ENCODE results near the gene SPATS2.
A peak's percentile ranks its signal among the peaks of the same experiment; 100 is the strongest.

Gene SPATS2

GRCh38 chr12:49543221-49543913 is 176.1 kb downstream of the SPATS2 start:
- DNase-seq: no peak

DNA sequence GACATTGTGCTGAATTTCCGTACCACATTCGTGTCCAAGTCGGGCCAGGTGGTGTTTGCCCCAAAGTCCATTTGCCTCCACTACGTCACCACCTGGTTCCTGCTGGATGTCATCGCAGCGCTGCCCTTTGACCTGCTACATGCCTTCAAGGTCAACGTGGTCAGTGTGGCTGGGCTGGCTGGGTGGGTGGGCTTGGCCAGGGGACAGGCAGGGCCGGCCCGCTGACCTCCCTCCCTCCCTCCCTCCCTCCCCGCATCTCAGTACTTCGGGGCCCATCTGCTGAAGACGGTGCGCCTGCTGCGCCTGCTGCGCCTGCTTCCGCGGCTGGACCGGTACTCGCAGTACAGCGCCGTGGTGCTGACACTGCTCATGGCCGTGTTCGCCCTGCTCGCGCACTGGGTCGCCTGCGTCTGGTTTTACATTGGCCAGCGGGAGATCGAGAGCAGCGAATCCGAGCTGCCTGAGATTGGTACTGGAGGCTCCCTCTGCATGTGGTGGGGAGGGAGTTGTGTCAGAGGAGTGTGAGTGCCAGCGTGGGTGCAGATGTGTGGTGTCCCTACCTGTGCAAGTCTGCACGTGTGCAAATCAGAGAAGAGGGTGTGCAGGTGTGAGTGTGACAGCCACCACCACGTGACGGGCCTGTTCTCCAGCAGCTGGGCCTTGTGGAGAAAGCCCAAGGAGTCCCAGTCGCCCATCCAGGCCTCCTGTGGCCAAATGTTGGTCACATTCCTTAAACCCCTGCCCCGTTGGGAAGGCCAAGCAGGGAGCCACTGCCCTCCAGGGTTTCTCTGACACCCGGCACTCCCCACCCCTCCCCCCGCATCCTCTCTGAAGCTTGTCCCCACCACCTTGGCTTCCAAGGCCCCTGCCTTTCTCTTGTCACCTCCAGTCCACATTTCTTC is 176.9 kb downstream of the SPATS2 start:
- no peak for DNase-seq

- no peak for DNase-seq
Measured at GRCh38 chr12:49545815-49546214, 178.6 kb downstream of the SPATS2 start.

DNA sequence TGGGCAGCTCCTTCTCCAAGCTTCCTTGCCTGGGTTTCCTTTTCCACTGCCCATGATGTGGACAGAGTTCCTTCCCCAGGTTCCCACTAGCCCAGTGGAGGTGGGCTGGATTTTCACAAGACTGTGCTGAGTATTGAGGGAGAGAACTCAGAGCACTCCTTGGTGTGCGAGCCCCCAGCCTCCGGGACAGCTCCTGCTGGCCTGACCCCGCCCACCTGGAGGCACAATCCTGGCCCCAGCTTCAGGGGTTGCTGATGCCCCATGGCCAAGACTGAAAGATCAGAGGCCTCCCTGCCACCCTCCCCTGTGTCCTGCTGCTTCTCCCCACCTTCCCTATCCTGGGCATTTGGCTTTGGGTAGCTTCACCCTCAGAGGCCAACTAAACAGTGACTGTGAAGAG is 179.2 kb downstream of the SPATS2 start:
- DNase-seq: no peak

GRCh38 chr12:49547090-49547690 is 179.9 kb downstream of the SPATS2 start:
- no peak for DNase-seq

DNA sequence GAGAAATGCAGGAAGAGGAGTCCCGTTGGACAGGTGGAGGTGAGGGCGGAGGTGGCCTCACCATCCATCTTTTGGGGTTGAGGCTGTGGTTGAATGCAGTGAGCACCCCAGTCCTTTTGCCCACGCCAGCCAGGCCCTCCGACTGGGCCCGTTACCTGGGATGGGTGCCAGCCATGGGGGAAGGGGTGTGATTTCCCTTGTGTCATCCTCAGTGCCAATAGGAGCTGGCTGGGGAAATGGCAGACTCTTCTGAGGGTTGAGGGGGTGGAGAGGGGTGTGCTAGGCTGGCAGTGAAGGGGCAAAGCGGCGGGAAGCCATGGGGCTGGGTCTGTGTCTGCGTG is 181.2 kb downstream of the SPATS2 start:
- DNase-seq: no peak

- DNase-seq: no peak
Measured at GRCh38 chr12:49548822-49549648, 181.8 kb downstream of the SPATS2 start.

- DNase-seq: peak; percentile 75
Measured at GRCh38 chr12:49549735-49550692, 182.8 kb downstream of the SPATS2 start.

- DNase-seq: no peak
Measured at GRCh38 chr12:49550693-49551252, 183.5 kb downstream of the SPATS2 start.

DNA sequence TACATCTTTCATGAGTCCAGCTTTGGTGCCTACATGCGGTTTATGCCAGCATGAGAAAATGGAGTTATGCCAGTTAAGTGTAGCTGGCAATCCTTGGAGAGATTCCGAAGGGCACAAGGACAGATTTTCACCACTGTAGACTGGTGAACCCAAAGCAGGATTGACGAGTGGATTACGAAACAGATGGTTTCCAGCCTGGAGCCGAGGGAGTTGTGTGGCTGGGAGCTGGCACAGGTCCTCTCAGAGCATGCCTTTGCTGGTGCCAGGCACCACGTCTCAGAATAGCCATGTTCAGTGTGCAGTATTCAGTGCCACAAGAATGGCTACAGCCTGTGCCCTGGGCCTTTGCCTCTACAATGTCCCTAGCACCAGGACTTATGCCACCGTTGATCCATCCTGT is 184.8 kb downstream of the SPATS2 start:
- no peak for DNase-seq

DNA sequence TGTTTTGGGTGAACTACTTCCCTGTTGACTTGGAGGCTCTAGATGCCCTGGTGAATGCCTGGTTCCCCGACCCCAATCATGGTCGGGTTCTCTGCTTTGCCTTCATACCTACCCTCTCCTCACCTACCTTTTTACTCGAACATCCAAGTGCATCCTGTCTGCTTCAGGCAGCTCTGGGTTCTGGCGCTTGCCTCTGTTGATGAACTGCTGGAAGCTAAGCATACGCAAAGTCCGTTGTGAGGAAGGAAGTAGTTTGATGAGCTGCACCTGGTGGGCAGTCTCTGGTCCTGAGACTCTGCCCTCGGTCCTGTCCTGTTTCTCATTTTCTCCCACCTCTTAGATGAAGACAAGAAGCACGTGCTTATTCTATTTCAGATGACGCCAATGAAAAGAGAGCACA is 185.2 kb downstream of the SPATS2 start:
- no peak for DNase-seq

DNA sequence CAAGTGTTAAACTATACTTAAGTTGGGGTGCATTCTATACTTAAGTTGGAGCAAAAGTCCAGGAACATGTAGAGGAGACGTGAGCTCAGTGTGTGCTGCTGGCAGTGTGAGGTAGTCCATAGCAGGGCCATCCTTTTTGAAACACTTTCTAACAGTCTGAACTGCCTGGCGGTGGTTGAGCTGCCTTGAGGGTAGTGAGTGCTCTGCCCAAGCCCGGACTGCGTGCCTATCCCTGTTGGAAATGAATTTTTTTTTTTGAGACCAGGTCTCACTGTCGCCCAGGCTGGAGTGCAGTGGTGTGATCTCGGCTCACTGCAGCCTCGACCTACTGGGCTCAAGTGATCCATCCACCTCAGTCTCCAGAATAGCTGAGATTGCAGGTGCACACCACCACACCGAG is 185.6 kb downstream of the SPATS2 start:
- no peak for DNase-seq

- DNase-seq: peak; percentile 28
Measured at GRCh38 chr12:49553512-49554088, 186.3 kb downstream of the SPATS2 start.

GRCh38 chr12:49554266-49554665 is 187.0 kb downstream of the SPATS2 start:
- DNase-seq: no peak

DNA sequence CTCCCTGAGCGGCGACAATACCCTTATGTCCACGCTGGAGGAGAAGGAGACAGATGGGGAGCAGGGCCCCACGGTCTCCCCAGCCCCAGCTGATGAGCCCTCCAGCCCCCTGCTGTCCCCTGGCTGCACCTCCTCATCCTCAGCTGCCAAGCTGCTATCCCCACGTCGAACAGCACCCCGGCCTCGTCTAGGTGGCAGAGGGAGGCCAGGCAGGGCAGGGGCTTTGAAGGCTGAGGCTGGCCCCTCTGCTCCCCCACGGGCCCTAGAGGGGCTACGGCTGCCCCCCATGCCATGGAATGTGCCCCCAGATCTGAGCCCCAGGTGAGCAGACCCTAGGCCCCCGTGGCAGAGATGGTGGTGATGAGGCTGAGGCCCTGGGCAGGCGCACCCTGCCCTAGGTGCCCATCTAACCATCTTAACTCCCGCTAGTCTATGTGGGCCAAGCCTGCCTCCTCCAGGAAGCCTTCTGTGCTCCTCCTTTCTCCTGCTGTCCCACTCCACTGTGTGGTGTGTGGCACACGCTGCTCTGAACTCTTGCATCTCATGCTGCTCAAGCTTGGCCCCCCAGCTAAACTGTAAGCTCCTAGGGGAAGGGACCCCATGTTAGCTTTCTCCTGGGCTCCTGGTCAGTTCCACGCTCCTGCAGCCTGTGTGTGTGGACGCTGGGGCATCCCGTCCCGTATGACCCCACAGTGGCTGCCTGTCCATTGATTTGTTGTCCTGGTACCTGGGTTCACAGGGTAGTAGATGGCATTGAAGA is 188.5 kb downstream of the SPATS2 start:
- DNase-seq: no peak

- no peak for DNase-seq
Measured at GRCh38 chr12:49556391-49557186, 189.3 kb downstream of the SPATS2 start.

DNA sequence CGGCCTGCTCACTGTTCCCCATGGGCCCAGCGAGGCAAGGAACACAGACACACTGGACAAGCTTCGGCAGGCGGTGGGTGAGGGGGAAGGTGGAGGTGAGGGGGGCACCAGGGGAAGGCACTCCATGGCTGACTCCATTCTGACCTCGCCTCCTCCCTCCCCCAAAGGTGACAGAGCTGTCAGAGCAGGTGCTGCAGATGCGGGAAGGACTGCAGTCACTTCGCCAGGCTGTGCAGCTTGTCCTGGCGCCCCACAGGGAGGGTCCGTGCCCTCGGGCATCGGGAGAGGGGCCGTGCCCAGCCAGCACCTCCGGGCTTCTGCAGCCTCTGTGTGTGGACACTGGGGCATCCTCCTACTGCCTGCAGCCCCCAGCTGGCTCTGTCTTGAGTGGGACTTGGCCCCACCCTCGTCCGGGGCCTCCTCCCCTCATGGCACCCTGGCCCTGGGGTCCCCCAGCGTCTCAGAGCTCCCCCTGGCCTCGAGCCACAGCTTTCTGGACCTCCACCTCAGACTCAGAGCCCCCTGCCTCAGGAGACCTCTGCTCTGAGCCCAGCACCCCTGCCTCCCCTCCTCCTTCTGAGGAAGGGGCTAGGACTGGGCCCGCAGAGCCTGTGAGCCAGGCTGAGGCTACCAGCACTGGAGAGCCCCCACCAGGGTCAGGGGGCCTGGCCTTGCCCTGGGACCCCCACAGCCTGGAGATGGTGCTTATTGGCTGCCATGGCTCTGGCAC is 190.1 kb downstream of the SPATS2 start:
- DNase-seq: no peak

DNA sequence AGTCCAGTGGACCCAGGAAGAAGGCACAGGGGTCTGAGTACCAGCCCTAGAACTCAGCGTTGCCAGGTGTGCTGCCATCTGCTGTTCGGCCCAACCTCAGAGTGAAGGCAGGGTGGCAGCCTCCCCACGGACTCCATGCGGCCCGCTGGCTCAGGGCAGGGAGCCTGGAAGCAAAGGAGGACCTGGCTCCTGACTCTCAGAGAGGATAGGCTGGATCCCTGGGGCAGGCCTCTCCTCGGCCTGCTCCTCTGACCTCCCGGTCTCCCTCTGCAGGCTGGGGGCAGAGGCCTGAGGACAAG is 190.6 kb downstream of the SPATS2 start:
- DNase-seq: no peak

DNA sequence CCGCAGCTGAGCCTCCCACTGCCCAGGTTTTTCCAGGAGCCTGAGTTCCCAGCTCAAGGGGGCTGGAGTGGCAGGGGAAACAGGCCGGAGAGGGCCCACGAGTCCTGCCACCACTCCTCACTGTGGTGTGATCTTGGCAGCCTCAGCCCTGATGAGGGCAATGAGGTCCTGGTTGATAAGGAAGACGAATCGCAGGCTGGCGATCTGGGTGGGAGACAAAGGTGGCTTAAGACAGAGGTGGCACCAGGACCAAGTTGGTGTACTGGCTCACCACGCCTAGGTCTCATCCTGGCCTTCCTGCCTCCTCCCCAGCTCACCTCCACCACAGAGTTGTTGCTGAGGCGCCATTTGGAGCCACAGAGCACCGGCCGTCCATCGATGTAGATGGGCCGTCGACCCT is 191.3 kb downstream of the SPATS2 start:
- no peak for DNase-seq
